ENCODE results near the gene SCN4B. TPM values are rescaled to one million over a fixed set of nuclear protein-coding genes. Genes with fewer than 3 reads are reported as not detected.

Gene SCN4B
- total and polyA plus RNA-seq, 2 donors (not counting 3 experiments of a cell fraction or from before 2014, with no cell fraction given), result 0.06 to 0.13 TPM

DNA sequence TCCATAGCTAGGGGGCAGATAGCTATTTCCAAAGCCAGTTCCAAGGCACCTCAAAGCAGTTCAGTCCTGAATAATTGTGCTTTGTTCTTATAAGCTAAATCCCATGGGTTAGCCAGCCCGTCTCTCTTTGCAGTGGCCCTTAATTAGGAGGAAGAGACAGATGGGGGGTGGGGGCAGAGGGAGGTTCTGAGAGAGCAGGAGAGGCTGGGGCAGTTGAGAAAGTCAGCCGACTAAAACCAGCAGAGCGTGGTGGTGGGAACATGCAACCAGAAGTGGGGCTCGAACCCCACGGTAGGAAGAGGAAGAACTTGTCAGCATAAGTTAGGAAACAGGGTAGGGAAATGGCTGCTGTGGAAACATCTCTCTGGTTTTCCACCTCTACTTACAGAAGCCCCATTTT is 10.9 kb upstream of the SCN4B start:
- Histone ChIP-seq H3K9me3 (replicated peaks; ENCODE audit: control insufficient read depth, insufficient read depth, low read length) (no peaks in the 10 kb centered on the region), H3K4me2 (ENCODE audit: insufficient read depth, low read length) (no peak overlapping the region), H3K79me2 (ENCODE audit: control insufficient read depth, insufficient read depth, low read length) (no peaks in the 10 kb centered on the region), H3K9me1 (replicated peaks; ENCODE audit: control insufficient read depth, extremely low read depth, insufficient read depth, low read length) (no peaks in the 10 kb centered on the region), H4K20me1 (replicated peaks; ENCODE audit: control insufficient read depth, extremely low read depth, insufficient read depth, low read length) (no peaks in the 10 kb centered on the region), H2AFZ (ENCODE audit: low read depth, low read length) (no peak overlapping the region), H3K27me3 (ENCODE audit: control insufficient read depth in 2 of 2, insufficient read depth in 2 of 2, low read length in 2 of 2) (peaks cover 11 to 25% of the 10 kb centered on the region in 2 experiments), H3K4me1 (ENCODE audit: control insufficient read depth, extremely low read depth, insufficient read depth, low read length) (no peaks in the 10 kb centered on the region), H3K9ac (replicated peaks; ENCODE audit: extremely low read depth, insufficient read depth, low read length) (no peak overlapping the region), H3K27ac (ENCODE audit: insufficient read depth, low read depth, low read length) (no peak overlapping the region), H3K4me3 (replicated peaks in 1 of 3; ENCODE audit: insufficient read depth in 1 of 3, low read depth in 1 of 3, low read length in 3 of 3) (no peak overlapping the region), H3K36me3 (ENCODE audit: control insufficient read depth in 2 of 2, extremely low read depth in 1 of 2, insufficient read depth in 2 of 2, low read length in 2 of 2) (no peaks in the 10 kb centered on the region)
- intact Hi-C loops (cut with micrococcal nuclease) (no loop called here), dilution Hi-C loops (cut with MboI; ENCODE audit: extremely low pct_ligation_motif_present, low sequenced_read_pairs) (no loop called here)
- DNase-seq (ENCODE audit: low read depth, low spot score), result no peak
- no peak for FAIRE-seq
- TF ChIP-seq JUN (IDR thresholded peaks at IDR 0.05; ENCODE audit: borderline replicate concordance, insufficient read depth, insufficient read length, low read depth), result no peak
- no peak for TF ChIP-seq MAX (IDR thresholded peaks at IDR 0.05; ENCODE audit: insufficient read depth, insufficient read length)
- TF ChIP-seq POLR2A (IDR thresholded peaks at IDR 0.05; ENCODE audit: low read depth, low read length), result no peak
- TF ChIP-seq POLR2AphosphoS5 (IDR thresholded peaks at IDR 0.05; ENCODE audit: insufficient read depth, low read depth, low read length), result no peak
- TF ChIP-seq EZH2 (IDR thresholded peaks at IDR 0.05; ENCODE audit: borderline replicate concordance, low read depth, low read length, severe bottlenecking), result no peak
- no peak for TF ChIP-seq MYC (IDR thresholded peaks at IDR 0.05; ENCODE audit: low read depth, low read length)
- no peak for TF ChIP-seq GATA2 (IDR thresholded peaks at IDR 0.05; ENCODE audit: insufficient read depth, insufficient read length, low read depth, low read length)
- TF ChIP-seq FOS (IDR thresholded peaks at IDR 0.05; ENCODE audit: borderline replicate concordance, insufficient read depth, low read length), result no peak
- no peak for TF ChIP-seq CTCF (IDR thresholded peaks at IDR 0.05; ENCODE audit: extremely low read depth in 1 of 2, insufficient read depth in 1 of 2, low read depth in 1 of 2, low read length in 2 of 2)
- CTCF ChIA-PET, result interaction anchor here (1.4 to 1.8 kb wide), 2 partner anchors 8 to 35 kb away, joined by 6 to 7 read pairs; no protein-coding TSS in a partner anchor
- BruUV-seq (replicated peaks), result no TSS peak
- POLR2A ChIA-PET, result no interaction called here
